Coronary artery (tissue), 2 donors: Measurements from ENCODE around the gene TNFRSF6B.
A peak's percentile ranks its signal among the peaks of the same experiment; 100 is the strongest.

ENCODE experiments used
- DNase-seq: peaks from one replicate; pipeline ENCODE4 v3.0.0-alpha.2; 2017; ENCODE audit warnings: low spot score
- H3K27ac ChIP-seq, 2 donors: fragments of 200-600 bp; sonication (generic); one replicate each; pipeline ENCODE4 v1.5.1; 2016 to 2019
- H3K4me3 ChIP-seq: fragments of 200-600 bp; sonication (generic); 2 replicates; pipeline ENCODE4 v1.5.1; 2016; ENCODE audit warnings: mild to moderate bottlenecking, moderate library complexity
- CTCF ChIP-seq: fragments of 200-600 bp; sonication (generic); IDR thresholded peaks from one replicate; pipeline ENCODE4 v1.5.1; 2019; ENCODE audit warnings: antibody characterized with exemption

Gene TNFRSF6B

GRCh38 chr20:63690898-63691710 lies 5.3 kb upstream of the TNFRSF6B start:
- peak overlapping the region in 1 of 2 donors; percentile 5 for H3K27ac ChIP-seq
- H3K4me3 ChIP-seq = no peak overlapping the region
- DNase-seq = peak; percentile 75
- TF ChIP-seq CTCF = no peak

DNA sequence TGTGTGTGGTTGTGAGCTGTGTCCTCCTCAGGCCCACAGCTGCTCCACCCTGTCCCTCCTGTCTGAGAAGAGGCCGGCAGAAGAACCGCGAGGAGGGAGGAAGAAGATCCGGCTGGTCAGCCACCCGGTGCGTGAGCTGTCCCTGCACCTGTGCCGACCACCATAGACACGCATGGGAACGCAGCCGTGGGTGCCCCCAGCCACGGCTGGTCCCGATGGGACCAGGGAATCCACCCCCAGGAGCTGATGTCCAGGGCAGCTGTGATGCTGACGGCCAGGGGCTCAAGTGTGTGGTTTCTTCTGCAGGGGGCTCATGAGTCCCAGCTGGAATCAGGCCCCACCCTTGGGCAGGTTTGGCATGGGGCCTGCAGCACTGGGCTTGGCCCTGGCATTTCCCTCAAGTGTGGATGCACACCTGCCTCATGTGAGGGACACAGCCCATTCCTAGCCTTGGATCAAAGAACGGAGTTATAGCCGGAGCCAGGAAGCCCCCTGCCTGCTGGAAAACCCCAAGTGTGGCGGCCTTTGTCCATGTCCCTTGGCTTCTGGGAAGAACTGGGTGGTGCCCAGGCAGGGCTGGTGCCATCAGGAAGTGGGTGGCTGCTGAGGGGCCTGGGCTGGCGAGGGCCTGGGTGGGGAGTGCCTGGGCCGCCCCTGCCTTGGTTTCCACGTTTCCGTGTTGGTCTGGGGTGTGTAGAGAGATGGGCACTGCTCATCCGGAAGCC lies 4.6 kb upstream of the TNFRSF6B start:
- no peak overlapping the region for H3K4me3 ChIP-seq
- H3K27ac ChIP-seq = peak overlapping the region in 1 of 2 donors; percentile 62
- no peak for DNase-seq
- no peak for TF ChIP-seq CTCF

GRCh38 chr20:63692436-63693082 lies 3.9 kb upstream of the TNFRSF6B start:
- Histone ChIP-seq H3K27ac (peak overlapping the region in 1 of 2 donors; percentile 62), H3K4me3 (no peak overlapping the region)
- no peak for TF ChIP-seq CTCF
- DNase-seq = peak; percentile 74

DNA sequence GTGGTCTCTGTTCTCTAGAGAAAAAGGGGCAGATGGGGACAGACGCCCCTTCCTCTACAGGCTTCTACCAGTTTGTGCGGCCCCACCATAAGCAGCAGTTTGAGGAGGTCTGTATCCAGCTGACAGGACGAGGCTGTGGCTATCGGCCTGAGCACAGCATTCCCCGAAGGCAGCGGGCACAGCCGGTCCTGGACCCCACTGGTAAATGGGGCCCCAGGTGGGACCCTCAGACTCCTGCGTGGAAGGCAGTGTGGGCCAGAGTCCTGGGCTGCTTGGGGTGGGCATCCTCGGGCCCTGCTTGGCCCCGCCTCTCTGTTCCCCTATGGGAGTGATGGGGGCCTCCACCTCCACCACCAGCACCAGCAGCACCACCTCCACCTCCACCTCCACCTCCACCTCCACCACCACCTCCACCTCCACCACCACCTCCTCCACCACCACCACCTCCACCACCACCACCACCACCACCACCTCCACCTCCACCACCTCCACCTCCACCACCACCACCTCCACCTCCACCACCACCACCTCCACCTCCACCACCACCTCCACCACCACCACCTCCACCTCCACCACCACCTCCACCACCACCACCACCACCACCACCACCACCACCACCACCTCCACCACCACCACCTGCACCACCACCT lies 3.2 kb upstream of the TNFRSF6B start:
- Histone ChIP-seq H3K4me3 (no peak overlapping the region), H3K27ac (no peak overlapping the region)
- no peak for TF ChIP-seq CTCF
- DNase-seq = no peak

GRCh38 chr20:63693733-63694583 lies 2.5 kb upstream of the TNFRSF6B start:
- peak; percentile 69 for DNase-seq
- no peak overlapping the region for H3K27ac ChIP-seq
- no peak for TF ChIP-seq CTCF
- no peak overlapping the region for H3K4me3 ChIP-seq
